Suppressor macrophage treated with lipopolysaccharide for 4 hours (primary cell): ENCODE data around the gene SRCAP.

Source experiments
- DNase-seq: peaks from one replicate; pipeline ENCODE4 v3.0.0-alpha.2; 2020

Gene SRCAP

GRCh38 chr16:30698816-30699614, at the start of gene SRCAP:
Gene SRCAP (plus strand): TSS chr16:30699171. CDS start chr16:30700825, 1,654 bp downstream.
- peak; percentile 91 for DNase-seq

- DNase-seq = peak; percentile 27
Measured at GRCh38 chr16:30649725-30650368, 49.1 kb upstream of the SRCAP start.

GRCh38 chr16:30650369-30651123, 48.4 kb upstream of the SRCAP start, which contains the start of gene PRR14:
Gene PRR14 (plus strand): TSS chr16:30650960. CDS start chr16:30651646, 686 bp downstream.
- DNase-seq = peak; percentile 100

GRCh38 chr16:30651124-30652004, 47.6 kb upstream of the SRCAP start:
- peak; percentile 89 for DNase-seq

GRCh38 chr16:30652005-30652296, 47.0 kb upstream of the SRCAP start:
- no peak for DNase-seq

DNA sequence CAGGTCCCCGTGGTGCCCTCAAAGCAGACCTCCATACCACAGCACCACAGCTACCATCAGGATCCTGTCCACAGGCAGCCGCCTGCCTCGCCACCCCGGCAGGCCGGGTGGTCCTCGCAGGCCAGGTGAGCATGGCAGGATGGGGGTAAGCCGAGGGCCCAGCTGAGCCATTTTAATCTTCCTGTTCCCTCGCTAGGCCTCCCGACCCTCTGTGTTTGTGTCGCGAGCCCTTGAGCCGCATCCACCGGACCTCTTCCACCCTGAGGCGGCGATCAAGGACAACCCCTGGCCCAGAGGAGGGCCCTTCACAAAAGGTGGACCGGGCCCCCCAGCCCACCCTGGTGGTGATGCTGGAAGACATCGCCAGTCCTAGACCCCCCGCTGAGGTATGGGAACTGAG, 46.3 kb upstream of the SRCAP start:
- DNase-seq = no peak

DNA sequence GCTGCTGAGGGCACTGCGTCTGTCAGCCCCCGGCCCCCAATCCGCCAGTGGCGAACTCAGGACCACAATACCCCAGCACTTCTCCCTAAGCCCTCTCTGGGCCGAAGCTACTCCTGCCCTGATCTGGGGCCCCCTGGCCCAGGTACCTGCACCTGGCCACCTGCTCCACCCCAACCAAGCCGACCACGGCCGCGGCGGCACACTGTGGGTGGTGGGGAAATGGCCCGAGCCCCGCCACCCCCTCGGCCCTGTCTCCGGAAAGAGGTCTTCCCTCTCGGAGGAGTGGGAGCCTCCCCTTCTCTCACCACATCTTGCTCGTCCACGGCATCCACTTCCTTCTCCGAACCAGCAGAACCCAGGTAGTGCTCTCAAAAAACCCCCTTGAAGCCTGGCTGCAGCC, 44.1 kb upstream of the SRCAP start:
- DNase-seq = no peak

- no peak for DNase-seq
Measured at GRCh38 chr16:30655815-30656347, 43.1 kb upstream of the SRCAP start.

DNA sequence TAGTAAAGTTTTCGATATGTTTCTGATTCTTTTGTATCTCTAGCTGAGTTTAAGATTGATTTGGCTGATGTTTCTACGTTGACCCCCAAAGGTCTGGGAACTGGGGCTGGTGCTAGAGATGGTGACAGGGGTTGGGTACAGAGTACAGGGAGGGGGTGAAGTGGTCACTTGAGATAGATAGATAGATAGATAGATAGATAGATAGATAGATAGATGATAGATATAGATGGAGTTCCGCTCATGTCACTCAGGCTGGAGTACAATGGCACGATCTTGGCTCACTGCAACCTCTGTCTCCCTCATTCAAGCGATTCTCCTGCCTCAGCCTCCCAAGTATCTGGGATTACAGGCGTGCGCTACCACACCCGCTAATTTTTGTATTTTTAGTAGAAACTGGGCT, 42.6 kb upstream of the SRCAP start:
- no peak for DNase-seq

- DNase-seq = no peak
Measured at GRCh38 chr16:30656974-30657865, 41.8 kb upstream of the SRCAP start.

DNA sequence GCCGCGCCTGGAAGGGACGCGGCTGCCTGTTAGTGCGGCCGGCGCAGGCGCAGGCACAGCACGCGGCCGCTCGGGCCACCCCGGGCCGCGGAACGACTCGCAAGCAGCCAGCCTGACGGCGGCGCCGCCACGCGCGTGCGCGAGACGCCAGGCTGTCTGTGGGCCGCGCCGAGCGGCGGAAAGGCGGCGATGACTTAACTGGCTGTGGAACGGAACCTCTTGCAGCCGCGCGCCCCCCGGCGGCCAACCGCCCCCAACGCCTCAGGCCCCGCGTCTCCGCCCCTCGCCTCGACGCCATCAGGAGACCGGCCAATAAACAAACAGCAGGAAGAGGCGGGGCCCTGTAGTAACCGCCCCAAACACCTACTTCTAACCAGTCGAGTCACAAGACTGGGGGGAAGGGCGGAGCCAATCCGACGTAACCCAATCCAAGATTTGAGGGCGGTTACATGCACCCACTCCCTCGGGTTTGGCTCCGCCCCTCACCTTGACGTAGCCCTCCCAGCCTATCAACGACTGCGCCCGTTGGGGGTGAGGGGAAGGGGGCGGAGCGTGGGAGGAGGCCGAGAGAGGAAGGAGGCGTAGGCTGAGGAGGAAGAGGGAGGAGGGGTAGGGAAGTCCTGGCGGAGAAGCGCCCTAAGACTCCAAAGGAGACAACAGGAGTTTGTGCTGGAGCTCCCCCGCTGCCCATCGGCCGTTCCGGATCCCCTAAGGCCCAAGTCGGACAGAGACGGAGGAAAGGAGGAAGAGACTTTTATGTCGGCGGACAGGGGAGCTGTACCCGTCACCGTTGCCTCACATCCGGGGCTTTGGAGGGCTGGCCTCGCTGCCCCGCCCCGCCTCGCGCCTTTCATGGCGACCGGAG, 40.9 kb upstream of the SRCAP start, which contains the start of gene FBRS:
Gene FBRS, plus strand, starts transcription at position 566 of the 865 bp plus-strand sequence. CDS start 1,088 bp downstream, outside the sequence.
- peak; percentile 100 for DNase-seq

- DNase-seq = peak; percentile 99
Measured at GRCh38 chr16:30658731-30659506, 40.1 kb upstream of the SRCAP start.

- DNase-seq = no peak
Measured at GRCh38 chr16:30659507-30660423, 39.2 kb upstream of the SRCAP start.

DNA sequence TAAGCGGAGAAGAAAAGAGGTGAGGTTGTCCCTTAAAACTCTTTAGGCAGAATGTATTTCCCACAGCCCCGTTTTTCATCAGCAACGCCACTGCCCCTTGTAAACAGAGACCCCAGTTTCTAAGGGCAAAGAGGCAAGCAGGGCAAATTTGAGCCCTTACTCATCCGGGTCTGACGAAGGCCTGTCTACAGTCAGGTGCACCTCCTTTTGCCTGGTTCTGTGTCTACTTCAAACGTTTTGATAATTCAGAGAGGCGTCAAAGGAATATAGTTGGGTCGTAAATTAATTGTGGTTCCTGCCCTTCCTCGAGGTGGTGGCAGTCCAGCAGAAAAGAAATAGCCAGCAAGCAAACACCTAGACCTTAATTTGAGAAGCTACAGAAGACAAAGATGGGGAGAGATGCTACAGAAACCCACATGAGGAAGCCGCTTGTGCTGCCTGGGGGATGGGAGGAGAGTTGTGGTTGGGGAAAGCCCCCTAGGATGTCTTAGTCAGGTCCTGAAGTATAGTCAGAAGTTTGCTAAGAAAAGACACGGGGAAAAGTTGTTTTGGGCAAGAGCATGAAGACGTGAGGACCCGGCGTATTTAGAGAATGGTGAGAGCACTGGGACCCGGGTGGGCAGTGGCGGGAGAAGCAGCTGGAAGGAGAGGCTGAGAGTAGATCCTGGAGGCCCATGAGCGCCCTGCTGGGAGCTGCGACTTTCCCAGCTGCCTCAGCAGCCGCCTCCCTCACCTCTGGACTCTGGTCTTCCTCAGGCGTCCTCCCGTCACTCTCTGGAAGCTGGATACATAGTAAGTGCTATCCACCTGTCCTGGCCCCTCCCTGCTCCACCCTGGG, 38.3 kb upstream of the SRCAP start:
- peak; percentile 88 for DNase-seq

DNA sequence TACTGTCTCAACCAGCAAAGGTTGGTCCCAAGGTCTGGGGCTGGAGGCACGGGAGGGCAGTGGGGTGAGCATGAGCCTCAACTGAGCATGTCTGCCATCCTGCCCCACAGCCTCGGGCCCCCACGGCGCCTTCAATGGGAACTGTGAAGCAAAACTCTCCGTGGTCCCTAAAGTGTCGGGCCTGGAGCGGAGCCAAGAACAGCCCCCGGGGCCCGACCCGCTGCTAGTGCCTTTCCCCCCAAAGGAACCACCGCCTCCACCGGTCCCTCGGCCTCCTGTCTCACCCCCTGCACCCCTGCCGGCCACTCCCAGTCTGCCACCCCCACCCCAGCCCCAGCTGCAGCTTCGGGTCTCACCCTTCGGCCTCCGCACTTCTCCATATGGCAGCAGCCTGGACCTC, 36.5 kb upstream of the SRCAP start:
- DNase-seq = no peak

GRCh38 chr16:30663038-30663437, 35.9 kb upstream of the SRCAP start:
- DNase-seq = no peak

GRCh38 chr16:30663820-30664219, 35.2 kb upstream of the SRCAP start:
- DNase-seq = no peak
